Tibial nerve (tissue), 4 donors: ENCODE data around the gene CS. TPM values are rescaled to one million over a fixed set of nuclear protein-coding genes. Genes with fewer than 3 reads are reported as not detected.

ENCODE experiments used
- DNase-seq, 2 donors: peaks; one replicate each; pipeline ENCODE4 v3.0.0-alpha.2; 2019; ENCODE audit warnings: low spot score in 2 of 2
- H3K27ac ChIP-seq, 4 donors: fragments of 200-600 bp; sonication (generic) in 3 of 4; one replicate each; pipeline ENCODE4 v1.5.1; 2017 to 2019; ENCODE audit warnings: mild to moderate bottlenecking in 1 of 4
- H3K27me3 ChIP-seq, 2 donors: fragments of 200-600 bp; sonication (generic) in 1 of 2; one replicate each; pipeline versions ENCODE4 v1.5.1 to v1.6.0; 2017 to 2019
- H3K36me3 ChIP-seq, 3 donors: fragments of 200-600 bp; sonication (generic); one replicate each; pipeline ENCODE4 v1.5.1; 2018 to 2019
- H3K4me1 ChIP-seq, 4 donors: fragments of 200-600 bp; sonication (generic) in 3 of 4; one replicate each; pipeline ENCODE4 v1.5.1; 2017 to 2019
- H3K4me3 ChIP-seq, 4 donors: fragments of 200-600 bp; sonication (generic) in 3 of 4; one replicate each; pipeline ENCODE4 v1.5.1; 2017 to 2019; ENCODE audit warnings: mild to moderate bottlenecking in 1 of 4, moderate library complexity in 1 of 4
- H3K9me3 ChIP-seq, 4 donors: fragments of 200-600 bp; sonication (generic) in 3 of 4; one replicate each; pipeline ENCODE4 v1.5.1; 2017 to 2019
- CTCF ChIP-seq, 5 experiments: fragments of 200-600 bp in 3 of 5; fragments of 450-650 bp in 2 of 5; sonication (generic) in 3 of 5; IDR thresholded peaks; one replicate each; pipeline ENCODE4 v1.5.1; 2016 to 2019; ENCODE audit warnings: antibody characterized with exemption in 5 of 5, mild to moderate bottlenecking in 3 of 5, moderate library complexity in 2 of 5
- EP300 ChIP-seq, 2 donors: sonication (generic); formaldehyde crosslinking; IDR thresholded peaks; one replicate each; pipeline ENCODE4 v1.6.1; 2017; ENCODE audit warnings: antibody characterized with exemption in 2 of 2, mild to moderate bottlenecking in 1 of 2
- POLR2A ChIP-seq, 2 donors: fragments of 450-650 bp; IDR thresholded peaks; one replicate each; pipeline ENCODE4 v1.6.1; 2017; ENCODE audit warnings: antibody characterized with exemption in 2 of 2, mild to moderate bottlenecking in 2 of 2, moderate library complexity in 2 of 2
- WGBS, 2 donors: methylation state at CpG; one replicate each; pipeline ENCODE4 v1.1.5; 2018; 5-methylcytosine and 5-hydroxymethylcytosine counted together
- total RNA-seq, 4 donors: library from RNA; depleted of rRNA; stranded (reverse); fragments of >200 nt; gene quantifications; one replicate each; pipeline ENCODE4 v1.1.0, GENCODE V29; 2016

CS gene
- total RNA-seq, 4 donors from 2014 or later = 63.7 to 112 (median 84.2) TPM

- Histone ChIP-seq H3K27me3 (no peaks in the 10 kb centered on the region), H3K36me3 (peaks cover 0 to 17% (median 3%) of the 10 kb centered on the region in 3 donors), H3K27ac (peak overlapping the region in 3 of 4 donors; percentile 89 to 94 (median 93)), H3K9me3 (no peaks in the 10 kb centered on the region), H3K4me3 (peak overlapping the region; percentile 47 to 88 (median 82)), H3K4me1 (peaks cover 0 to 65% (median 30%) of the 10 kb centered on the region in 4 donors)
- DNase-seq = no peak
- WGBS, 2 donors = 1 to 2% methylated on average over 10 of the region's 10 CpGs
- TF ChIP-seq POLR2A (IDR thresholded peaks at IDR 0.05) = no peak
- TF ChIP-seq CTCF (IDR thresholded peaks at IDR 0.05) = no peak
- no peak for TF ChIP-seq EP300 (IDR thresholded peaks at IDR 0.05)
Observed at GRCh38 chr12:56299308-56299852, 750 bp downstream of the CS start.

- peaks cover 0 to 15% (median 3%) of the 10 kb centered on the region in 3 donors for H3K36me3 ChIP-seq
- H3K27me3 ChIP-seq = no peaks in the 10 kb centered on the region
- H3K9me3 ChIP-seq = no peaks in the 10 kb centered on the region
- 69 to 77% methylated on average over 5 of the region's 5 CpGs for WGBS, 2 donors
- no peak for DNase-seq
- H3K4me1 ChIP-seq = peaks cover 0 to 67% (median 30%) of the 10 kb centered on the region in 4 donors
- TF ChIP-seq POLR2A (IDR thresholded peaks at IDR 0.05) = no peak
- TF ChIP-seq CTCF (IDR thresholded peaks at IDR 0.05) = no peak
- TF ChIP-seq EP300 (IDR thresholded peaks at IDR 0.05) = no peak
- H3K4me3 ChIP-seq = peak overlapping the region in 3 of 4 donors; percentile 81 to 88 (median 82)
- H3K27ac ChIP-seq = peak overlapping the region in 3 of 4 donors; percentile 28 to 94 (median 89)
Observed at GRCh38 chr12:56298828-56299227, 1.3 kb downstream of the CS start.

GRCh38 chr12:56297400-56297799 lies 2.7 kb downstream of the CS start:
- DNase-seq = no peak
- no peaks in the 10 kb centered on the region for H3K27me3 ChIP-seq
- TF ChIP-seq POLR2A (IDR thresholded peaks at IDR 0.05) = no peak
- no peak for TF ChIP-seq CTCF (IDR thresholded peaks at IDR 0.05)
- no peak for TF ChIP-seq EP300 (IDR thresholded peaks at IDR 0.05)
- H3K9me3 ChIP-seq = no peaks in the 10 kb centered on the region
- WGBS, 2 donors = 87 to 93% methylated on average over 8 of the region's 8 CpGs
- H3K36me3 ChIP-seq = peaks cover 0 to 16% (median 3%) of the 10 kb centered on the region in 3 donors
- H3K4me1 ChIP-seq = peaks cover 0 to 70% (median 30%) of the 10 kb centered on the region in 4 donors
- no peak overlapping the region for H3K4me3 ChIP-seq
- H3K27ac ChIP-seq = no peak overlapping the region

GRCh38 chr12:56296295-56296694 lies 3.8 kb downstream of the CS start:
- H3K4me3 ChIP-seq = no peak overlapping the region
- peaks cover 0 to 22% (median 3%) of the 10 kb centered on the region in 3 donors for H3K36me3 ChIP-seq
- no peaks in the 10 kb centered on the region for H3K27me3 ChIP-seq
- H3K4me1 ChIP-seq = peaks cover 0 to 59% (median 25%) of the 10 kb centered on the region in 4 donors
- H3K27ac ChIP-seq = no peak overlapping the region
- TF ChIP-seq CTCF (IDR thresholded peaks at IDR 0.05) = no peak
- no peak for TF ChIP-seq POLR2A (IDR thresholded peaks at IDR 0.05)
- no peak for TF ChIP-seq EP300 (IDR thresholded peaks at IDR 0.05)
- no peaks in the 10 kb centered on the region for H3K9me3 ChIP-seq
- DNase-seq = no peak
- WGBS, 2 donors = 64 to 70% methylated on average over 5 of the region's 5 CpGs

GRCh38 chr12:56293795-56294194 lies 6.3 kb downstream of the CS start:
- TF ChIP-seq POLR2A (IDR thresholded peaks at IDR 0.05) (no peak), EP300 (IDR thresholded peaks at IDR 0.05) (no peak), CTCF (IDR thresholded peaks at IDR 0.05) (no peak)
- WGBS, 2 donors = 76 to 79% methylated on average over 5 of the region's 5 CpGs

More at GRCh38 chr12:56293795-56294194, 6.3 kb downstream of the CS start:
- Histone ChIP-seq H3K27me3 (no peaks in the 10 kb centered on the region), H3K4me3 (no peak overlapping the region), H3K27ac (no peak overlapping the region), H3K4me1 (peaks cover 0 to 45% (median 14%) of the 10 kb centered on the region in 4 donors), H3K9me3 (no peaks in the 10 kb centered on the region), H3K36me3 (peaks cover 0 to 35% (median 3%) of the 10 kb centered on the region in 3 donors)
- no peak for DNase-seq
